Rectal smooth muscle tissue (tissue), 1 donor: ENCODE results near the gene SNX18.

ENCODE experiments used
- H3K27ac ChIP-seq: one replicate; pipeline ENCODE4 v1.7.0; 2013; ENCODE audit warnings: low read depth, low read length, inconsistent platforms
- H3K27me3 ChIP-seq: one replicate; pipeline ENCODE4 v1.7.0; 2013; ENCODE audit warnings: low read length; ENCODE audit not compliant: control insufficient read depth, insufficient read depth
- H3K36me3 ChIP-seq: one replicate; pipeline ENCODE4 v1.7.0; 2013; ENCODE audit warnings: low read length; ENCODE audit not compliant: control insufficient read depth, insufficient read depth
- H3K4me1 ChIP-seq: one replicate; pipeline ENCODE4 v1.7.0; 2013; ENCODE audit warnings: low read length; ENCODE audit not compliant: control insufficient read depth, insufficient read depth
- H3K4me3 ChIP-seq: one replicate; pipeline ENCODE4 v1.7.0; 2013; ENCODE audit warnings: low read length
- H3K9ac ChIP-seq: one replicate; pipeline ENCODE4 v1.7.0; 2013; ENCODE audit warnings: low read length

SNX18 gene

DNA sequence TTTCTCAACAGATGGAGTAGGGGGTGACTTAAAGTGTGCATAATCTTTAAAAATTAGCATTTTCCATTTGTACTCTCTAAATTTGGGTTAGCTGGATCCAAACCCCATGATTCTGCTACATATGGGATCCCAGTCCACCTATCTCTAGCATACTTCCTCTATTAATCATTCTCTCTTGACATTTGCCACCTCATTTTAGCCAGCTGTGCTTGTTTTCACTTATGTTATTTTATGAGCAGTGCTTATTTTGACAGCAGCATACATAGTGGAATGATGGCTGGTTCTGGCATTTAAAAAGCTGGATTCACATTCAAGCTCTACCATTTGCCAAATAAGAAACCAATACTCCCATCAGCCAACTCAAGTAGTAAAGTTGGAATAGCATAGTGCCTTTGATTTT is 22.5 kb upstream of the SNX18 start:
- no peaks in the 10 kb centered on the region for H3K36me3 ChIP-seq
- H3K9ac ChIP-seq: no peak overlapping the region
- H3K4me3 ChIP-seq: no peak overlapping the region
- no peaks in the 10 kb centered on the region for H3K27me3 ChIP-seq
- no peak overlapping the region for H3K27ac ChIP-seq
- no peaks in the 10 kb centered on the region for H3K4me1 ChIP-seq

DNA sequence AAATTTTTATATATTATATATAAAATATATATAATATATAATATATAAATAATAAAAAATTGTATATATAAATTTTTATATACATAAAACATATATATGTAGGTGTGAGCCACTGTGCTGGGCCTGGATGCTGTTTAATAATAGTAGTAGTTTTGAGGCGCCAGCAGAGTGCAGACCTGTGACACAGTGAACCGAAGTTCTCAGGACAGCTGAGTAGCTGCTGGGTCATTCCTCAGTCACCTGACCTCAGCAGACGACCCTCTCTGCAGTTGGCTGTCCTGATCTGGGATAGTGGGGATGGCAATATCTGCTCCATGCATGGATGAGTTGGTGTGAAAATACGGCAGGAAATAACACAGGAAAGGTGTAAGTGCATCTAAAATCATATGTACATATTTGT is 3.3 kb upstream of the SNX18 start:
- no peak overlapping the region for H3K27ac ChIP-seq
- H3K4me3 ChIP-seq: no peak overlapping the region
- H3K27me3 ChIP-seq: no peaks in the 10 kb centered on the region
- H3K9ac ChIP-seq: no peak overlapping the region
- H3K36me3 ChIP-seq: peaks cover 5% of the 10 kb centered on the region
- peaks cover 5% of the 10 kb centered on the region for H3K4me1 ChIP-seq

DNA sequence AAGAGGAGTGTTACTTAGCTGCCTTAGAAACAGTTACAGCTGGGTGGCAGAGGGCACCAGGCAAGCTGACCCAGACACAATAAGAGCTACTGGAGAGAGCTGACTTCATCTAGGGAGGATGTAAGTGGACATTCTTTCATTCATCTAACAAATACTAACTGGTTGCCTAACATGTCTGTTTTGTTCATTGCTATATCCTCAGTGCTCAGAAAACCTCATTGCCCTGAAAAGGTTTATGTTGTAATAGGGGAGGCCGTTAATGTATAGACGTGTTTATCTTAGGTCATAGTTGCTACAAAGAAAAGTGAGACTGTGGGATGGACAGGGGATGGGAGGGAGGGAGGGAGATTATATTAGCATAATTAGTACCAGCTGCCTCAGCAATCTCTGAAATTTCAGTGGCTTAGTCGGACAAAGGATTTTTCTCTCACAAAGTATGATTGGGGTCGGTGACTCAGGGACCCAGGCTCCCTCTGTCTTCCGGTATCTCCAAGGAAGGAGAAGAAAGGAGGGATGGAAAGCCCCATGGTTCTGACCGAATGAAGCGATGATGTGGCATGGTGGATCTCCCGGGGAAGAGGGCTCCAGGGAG is 2.6 kb upstream of the SNX18 start:
- Histone ChIP-seq H3K27ac (no peak overlapping the region), H3K4me1 (peaks cover 9% of the 10 kb centered on the region), H3K36me3 (peaks cover 5% of the 10 kb centered on the region), H3K4me3 (no peak overlapping the region), H3K9ac (no peak overlapping the region), H3K27me3 (no peaks in the 10 kb centered on the region)

DNA sequence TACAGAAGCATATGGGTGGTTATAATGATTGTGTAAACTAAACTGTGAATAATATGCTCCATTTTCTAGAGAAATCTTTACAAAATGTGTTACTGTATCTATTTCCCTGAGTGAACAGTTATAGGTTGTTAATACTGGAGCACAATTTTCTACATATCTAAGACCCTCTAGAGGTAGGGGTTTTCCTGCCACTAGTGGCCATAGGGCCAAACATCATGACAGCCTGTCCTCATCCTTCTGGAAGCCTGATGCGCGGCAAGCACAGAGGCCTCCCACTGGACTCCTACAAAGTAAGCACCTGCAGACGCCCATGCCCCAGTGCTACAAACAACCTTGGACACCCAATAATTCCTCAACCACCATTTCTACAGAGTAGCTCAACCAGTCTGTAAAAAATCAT is 1.9 kb upstream of the SNX18 start:
- H3K27ac ChIP-seq: no peak overlapping the region
- no peaks in the 10 kb centered on the region for H3K27me3 ChIP-seq
- peaks cover 13% of the 10 kb centered on the region for H3K4me1 ChIP-seq
- H3K4me3 ChIP-seq: no peak overlapping the region
- no peak overlapping the region for H3K9ac ChIP-seq
- H3K36me3 ChIP-seq: peaks cover 5% of the 10 kb centered on the region

DNA sequence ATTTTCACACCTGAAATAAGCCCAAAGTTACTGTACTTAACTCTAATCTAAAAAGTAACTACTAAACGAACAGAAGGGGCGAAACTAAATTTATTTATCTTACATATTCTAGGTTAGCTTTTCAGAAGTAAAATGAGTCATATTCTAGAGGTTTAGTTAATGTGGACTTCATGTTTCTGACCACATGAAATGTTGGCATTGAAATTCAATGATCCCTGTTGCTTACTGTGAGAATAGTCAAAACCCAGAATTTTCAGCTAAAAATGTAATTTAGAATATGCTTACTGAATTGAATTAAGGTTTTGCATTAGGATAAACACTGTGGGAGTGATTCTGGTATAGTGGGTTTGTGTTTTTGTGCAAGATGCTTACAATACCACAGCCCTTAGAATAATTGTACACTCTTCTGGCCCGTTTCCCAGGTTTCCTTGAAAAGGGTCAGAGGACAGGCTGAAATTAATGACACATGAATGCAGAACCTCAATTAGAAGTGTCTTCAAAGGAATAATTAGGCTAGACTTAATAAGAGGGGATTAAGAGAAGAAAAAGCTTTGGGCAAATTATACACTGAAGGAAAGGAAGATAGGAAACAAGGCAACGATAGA is 1.4 kb upstream of the SNX18 start:
- H3K27me3 ChIP-seq: no peaks in the 10 kb centered on the region
- H3K27ac ChIP-seq: no peak overlapping the region
- peaks cover 5% of the 10 kb centered on the region for H3K36me3 ChIP-seq
- H3K4me3 ChIP-seq: no peak overlapping the region
- peaks cover 16% of the 10 kb centered on the region for H3K4me1 ChIP-seq
- no peak overlapping the region for H3K9ac ChIP-seq

DNA sequence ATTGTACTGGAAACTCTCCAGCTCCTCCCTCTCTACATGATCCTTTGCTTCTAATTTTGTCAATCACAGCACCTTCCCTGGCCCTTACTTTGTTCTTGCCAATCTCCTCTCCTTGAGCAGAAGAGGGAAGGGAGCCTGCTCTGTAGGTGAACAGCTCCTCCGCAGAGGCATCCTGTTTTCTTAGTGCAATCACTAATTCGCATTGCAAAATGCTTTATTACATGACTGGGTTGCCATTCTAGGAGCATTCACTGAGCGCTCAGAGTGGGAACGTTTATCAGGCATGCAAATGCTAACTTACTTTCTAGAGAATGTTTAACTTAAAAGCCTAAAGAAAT is 416 bp upstream of the SNX18 start:
- no peak overlapping the region for H3K9ac ChIP-seq
- no peak overlapping the region for H3K27ac ChIP-seq
- peaks cover 19% of the 10 kb centered on the region for H3K4me1 ChIP-seq
- H3K4me3 ChIP-seq: peak overlapping the region; percentile 40
- no peaks in the 10 kb centered on the region for H3K27me3 ChIP-seq
- H3K36me3 ChIP-seq: peaks cover 5% of the 10 kb centered on the region

DNA sequence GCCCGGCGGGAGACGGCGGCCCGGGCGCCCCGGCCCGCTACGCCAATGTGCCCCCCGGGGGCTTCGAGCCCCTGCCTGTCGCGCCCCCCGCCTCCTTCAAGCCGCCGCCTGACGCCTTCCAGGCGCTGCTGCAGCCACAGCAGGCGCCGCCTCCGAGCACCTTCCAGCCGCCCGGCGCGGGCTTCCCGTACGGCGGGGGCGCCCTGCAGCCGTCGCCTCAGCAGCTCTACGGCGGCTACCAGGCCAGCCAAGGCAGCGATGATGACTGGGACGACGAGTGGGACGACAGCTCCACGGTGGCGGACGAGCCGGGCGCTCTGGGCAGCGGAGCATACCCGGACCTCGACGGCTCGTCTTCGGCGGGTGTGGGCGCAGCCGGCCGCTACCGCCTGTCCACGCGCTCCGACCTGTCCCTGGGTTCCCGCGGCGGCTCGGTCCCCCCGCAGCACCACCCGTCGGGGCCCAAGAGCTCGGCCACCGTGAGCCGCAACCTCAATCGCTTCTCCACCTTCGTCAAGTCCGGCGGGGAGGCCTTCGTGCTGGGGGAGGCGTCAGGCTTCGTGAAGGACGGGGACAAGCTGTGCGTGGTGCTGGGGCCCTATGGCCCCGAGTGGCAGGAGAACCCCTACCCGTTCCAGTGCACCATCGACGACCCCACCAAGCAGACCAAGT is 723 bp downstream of the SNX18 start:
- Histone ChIP-seq H3K27me3 (no peaks in the 10 kb centered on the region), H3K4me1 (peaks cover 19% of the 10 kb centered on the region), H3K36me3 (peaks cover 5% of the 10 kb centered on the region), H3K4me3 (peak overlapping the region; percentile 85), H3K9ac (peak overlapping the region; percentile 66), H3K27ac (peak overlapping the region; percentile 78)

DNA sequence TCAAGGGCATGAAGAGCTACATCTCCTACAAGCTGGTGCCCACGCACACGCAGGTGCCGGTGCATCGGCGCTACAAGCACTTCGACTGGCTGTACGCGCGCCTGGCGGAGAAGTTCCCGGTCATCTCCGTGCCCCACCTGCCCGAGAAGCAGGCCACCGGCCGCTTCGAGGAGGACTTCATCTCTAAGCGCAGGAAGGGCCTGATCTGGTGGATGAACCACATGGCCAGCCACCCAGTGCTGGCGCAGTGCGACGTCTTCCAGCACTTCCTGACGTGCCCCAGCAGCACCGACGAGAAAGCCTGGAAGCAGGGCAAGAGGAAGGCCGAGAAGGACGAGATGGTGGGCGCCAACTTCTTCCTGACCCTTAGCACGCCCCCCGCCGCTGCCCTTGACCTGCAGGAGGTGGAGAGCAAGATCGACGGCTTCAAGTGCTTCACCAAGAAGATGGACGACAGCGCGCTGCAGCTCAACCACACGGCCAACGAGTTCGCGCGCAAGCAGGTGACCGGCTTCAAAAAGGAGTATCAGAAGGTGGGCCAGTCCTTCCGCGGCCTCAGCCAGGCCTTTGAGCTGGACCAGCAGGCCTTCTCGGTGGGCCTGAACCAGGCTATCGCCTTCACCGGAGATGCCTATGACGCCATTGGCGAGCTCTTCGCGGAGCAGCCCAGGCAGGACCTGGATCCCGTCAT is 1.4 kb downstream of the SNX18 start:
- H3K27ac ChIP-seq: peak overlapping the region; percentile 78
- no peak overlapping the region for H3K9ac ChIP-seq
- H3K27me3 ChIP-seq: no peaks in the 10 kb centered on the region
- H3K36me3 ChIP-seq: peaks cover 5% of the 10 kb centered on the region
- H3K4me3 ChIP-seq: peak overlapping the region; percentile 85
- peaks cover 25% of the 10 kb centered on the region for H3K4me1 ChIP-seq

DNA sequence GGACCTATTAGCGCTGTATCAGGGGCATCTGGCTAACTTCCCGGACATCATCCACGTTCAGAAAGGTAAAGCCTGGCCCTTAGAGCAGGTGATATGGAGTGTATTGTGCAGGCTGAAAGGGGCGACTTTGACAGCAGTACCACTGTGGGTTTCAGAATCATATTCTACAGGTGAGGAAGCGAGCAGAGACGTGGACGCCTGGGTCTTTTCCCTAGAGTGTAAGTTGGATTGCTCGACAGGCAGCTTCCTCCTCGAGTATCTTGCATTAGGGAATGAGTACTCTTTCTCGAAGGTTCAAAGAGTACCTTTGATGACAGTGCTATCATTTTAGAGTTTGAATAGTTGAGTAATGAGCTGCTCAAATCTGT is 1.9 kb downstream of the SNX18 start:
- H3K27ac ChIP-seq: peak overlapping the region; percentile 45
- no peak overlapping the region for H3K9ac ChIP-seq

DNA sequence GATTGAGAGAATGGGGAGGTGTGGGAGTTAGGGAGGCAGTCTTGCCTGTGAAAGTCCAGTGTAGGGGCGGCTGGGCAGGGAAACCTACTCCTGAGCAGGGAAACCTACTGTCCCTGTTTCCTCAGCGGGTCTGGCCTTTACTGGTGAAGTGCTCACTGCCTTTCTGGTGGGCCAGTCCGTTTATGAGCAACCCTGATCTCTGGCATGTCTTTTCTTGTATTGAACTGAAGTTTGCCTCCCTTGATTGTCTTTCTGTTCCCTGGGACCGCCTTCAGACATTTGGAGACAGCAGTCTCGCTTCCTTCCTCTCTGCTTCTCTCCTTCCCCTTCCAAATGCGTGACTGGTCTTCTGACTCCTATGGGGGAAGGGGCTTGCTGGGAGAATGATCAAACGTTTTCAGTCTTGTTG is 2.9 kb downstream of the SNX18 start:
- no peak overlapping the region for H3K9ac ChIP-seq
- no peaks in the 10 kb centered on the region for H3K27me3 ChIP-seq
- H3K36me3 ChIP-seq: peaks cover 5% of the 10 kb centered on the region
- peaks cover 36% of the 10 kb centered on the region for H3K4me1 ChIP-seq
- peak overlapping the region; percentile 85 for H3K4me3 ChIP-seq
- peak overlapping the region; percentile 45 for H3K27ac ChIP-seq

More for the DNA sequence above, 1.9 kb downstream of the SNX18 start:
- Histone ChIP-seq H3K4me3 (peak overlapping the region; percentile 85), H3K4me1 (peaks cover 30% of the 10 kb centered on the region), H3K36me3 (peaks cover 5% of the 10 kb centered on the region), H3K27me3 (no peaks in the 10 kb centered on the region)

DNA sequence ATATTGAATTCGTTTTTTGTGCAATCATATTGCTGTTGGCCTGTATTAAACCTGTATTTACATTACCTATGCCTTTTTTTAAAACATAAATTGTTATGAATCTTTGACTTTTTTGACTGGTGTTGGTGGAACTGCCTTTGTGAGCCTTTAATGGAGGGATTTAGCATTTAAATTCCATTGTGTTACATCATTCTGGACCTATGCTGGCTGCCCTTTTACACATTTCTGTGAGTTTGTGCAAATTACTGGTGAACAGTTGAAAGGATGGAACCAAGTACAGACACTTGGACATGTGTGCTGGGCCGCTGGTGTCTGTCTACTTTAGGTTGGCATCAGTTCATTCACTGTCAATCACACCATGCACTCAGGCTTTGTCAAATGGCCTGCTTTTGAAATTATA is 3.4 kb downstream of the SNX18 start:
- Histone ChIP-seq H3K4me3 (peak overlapping the region; percentile 85), H3K27ac (peak overlapping the region; percentile 45), H3K9ac (no peak overlapping the region), H3K4me1 (peaks cover 36% of the 10 kb centered on the region), H3K36me3 (peaks cover 5% of the 10 kb centered on the region), H3K27me3 (no peaks in the 10 kb centered on the region)

DNA sequence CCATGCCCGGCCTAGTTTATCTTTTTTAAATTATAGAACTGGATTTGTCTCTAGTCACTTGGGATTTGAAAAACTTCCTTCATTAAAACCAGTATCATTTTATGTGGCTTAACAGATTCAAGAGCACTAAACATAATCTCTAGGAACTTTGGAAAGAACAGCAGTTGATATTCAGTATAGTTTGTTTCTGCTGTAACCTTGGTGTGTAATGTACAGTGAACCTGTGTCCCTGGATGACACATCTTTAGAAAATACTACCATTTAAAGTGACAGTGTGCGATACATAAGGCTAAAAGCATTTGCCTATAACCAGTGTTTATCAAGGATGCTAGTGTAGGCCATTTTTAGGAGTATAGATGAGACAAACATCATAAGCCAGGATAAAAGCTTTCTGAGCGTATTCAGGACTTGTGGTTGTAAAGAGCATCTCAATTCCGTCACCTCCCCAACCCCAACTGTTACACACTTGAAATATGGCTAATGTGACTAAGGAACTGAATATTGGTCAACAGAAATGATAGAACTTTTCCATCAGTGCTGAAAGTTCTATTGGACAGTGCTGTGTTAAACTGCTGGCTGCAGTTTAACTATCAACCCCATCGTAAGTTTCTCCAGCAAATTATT is 4.4 kb downstream of the SNX18 start:
- H3K9ac ChIP-seq: no peak overlapping the region
- peaks cover 41% of the 10 kb centered on the region for H3K4me1 ChIP-seq
- H3K27me3 ChIP-seq: no peaks in the 10 kb centered on the region
- H3K36me3 ChIP-seq: peaks cover 5% of the 10 kb centered on the region
- H3K27ac ChIP-seq: no peak overlapping the region
- peak overlapping the region; percentile 85 for H3K4me3 ChIP-seq
